ENCODE results near the gene ZBTB46. TPM values are rescaled to one million over a fixed set of nuclear protein-coding genes. Genes with fewer than 3 reads are reported as not detected.

ZBTB46 gene
- total RNA-seq, 4 donors from 2014 or later, result 11.1 to 65.3 (median 17.8) TPM

- no peak for DNase-seq (ENCODE audit: low spot score)
- no peak for TF ChIP-seq CTCF (IDR thresholded peaks at IDR 0.05)
- ATAC-seq (ENCODE audit: low FRiP score), result no peak
These were observed 88.6 kb downstream of the ZBTB46 start for GRCh38 chr20:63742381-63743024.

GRCh38 chr20:63741676-63742380 lies 89.2 kb downstream of the ZBTB46 start:
- ATAC-seq (ENCODE audit: low FRiP score) (no peak), DNase-seq (ENCODE audit: low spot score) (no peak)
- no peak for TF ChIP-seq CTCF (IDR thresholded peaks at IDR 0.05)

GRCh38 chr20:63741354-63741675 lies 89.7 kb downstream of the ZBTB46 start:
- no peak for ATAC-seq (ENCODE audit: low FRiP score)
- DNase-seq (ENCODE audit: low spot score), result no peak
- no peak for TF ChIP-seq CTCF (IDR thresholded peaks at IDR 0.05)

- ATAC-seq (ENCODE audit: low FRiP score), result peak; percentile 63
- TF ChIP-seq CTCF (IDR thresholded peaks at IDR 0.05), result no peak
- DNase-seq (ENCODE audit: low spot score), result peak; percentile 89
These were observed 90.3 kb downstream of the ZBTB46 start for GRCh38 chr20:63740627-63741353.

GRCh38 chr20:63740070-63740626 lies 90.9 kb downstream of the ZBTB46 start:
- DNase-seq (ENCODE audit: low spot score) (no peak), ATAC-seq (ENCODE audit: low FRiP score) (peak; percentile 0)
- TF ChIP-seq CTCF (IDR thresholded peaks at IDR 0.05), result no peak

- TF ChIP-seq CTCF (IDR thresholded peaks at IDR 0.05), result no peak
- DNase-seq (ENCODE audit: low spot score) (no peak), ATAC-seq (ENCODE audit: low FRiP score) (peak; percentile 74)
These were observed 91.7 kb downstream of the ZBTB46 start, which contains the start of gene SLC2A4RG for GRCh38 chr20:63739130-63740069. Gene SLC2A4RG, plus strand, starts transcription at chr20:63739776. Its CDS starts 137 bp downstream, at chr20:63739913.
